GM12872 (cell line): ENCODE measurements around the gene SLC44A3.

ENCODE experiments used
- CTCF ChIP-seq: IDR thresholded peaks from 3 replicates; pipeline ENCODE4 v1.5.1; 2011; ENCODE audit warnings: low read depth, mild to moderate bottlenecking, low read length, moderate library complexity; ENCODE audit not compliant: insufficient read depth

Gene SLC44A3

GRCh38 chr1:94819945-94820746 is at the start of gene SLC44A3:
TSS of gene SLC44A3 (plus strand) at chr1:94820357. CDS start at chr1:94820452, 95 bp downstream.
- no peak for TF ChIP-seq CTCF

GRCh38 chr1:94772230-94772641 is 47.9 kb upstream of the SLC44A3 start:
- TF ChIP-seq CTCF: no peak

- no peak for TF ChIP-seq CTCF
These were observed 47.3 kb upstream of the SLC44A3 start for GRCh38 chr1:94772845-94773244.

- TF ChIP-seq CTCF: no peak
These were observed 46.8 kb upstream of the SLC44A3 start for GRCh38 chr1:94773296-94773809.

- no peak for TF ChIP-seq CTCF
These were observed 46.2 kb upstream of the SLC44A3 start for GRCh38 chr1:94773931-94774422.

- no peak for TF ChIP-seq CTCF
These were observed 43.7 kb upstream of the SLC44A3 start for GRCh38 chr1:94776474-94776873.

- TF ChIP-seq CTCF: no peak
These were observed 42.9 kb upstream of the SLC44A3 start for GRCh38 chr1:94777281-94777680.
